Fibroblast of mammary gland (primary cell): ENCODE data around the gene R3HDM2.

ENCODE experiments used
- DNase-seq: peaks from one replicate; pipeline ENCODE4 v3.0.0-alpha.2; 2010; ENCODE audit warnings: low read depth
- H3K4me3 ChIP-seq: 2 replicates; pipeline ENCODE4 v1.5.1; 2011; ENCODE audit warnings: low read depth, mild to moderate bottlenecking, low read length, moderate library complexity; ENCODE audit not compliant: control insufficient read depth
- CTCF ChIP-seq: conservative IDR thresholded peaks from 2 replicates; pipeline ENCODE4 v1.5.1; 2011; ENCODE audit warnings: low read depth, low read length, inconsistent platforms; ENCODE audit not compliant: control insufficient read depth, insufficient read depth

Gene R3HDM2

GRCh38 chr12:57467212-57467874 is 36.5 kb upstream of the R3HDM2 start:
- TF ChIP-seq CTCF = no peak
- H3K4me3 ChIP-seq = no peak overlapping the region
- no peak for DNase-seq

GRCh38 chr12:57465747-57466505 is 35.1 kb upstream of the R3HDM2 start:
- H3K4me3 ChIP-seq = no peak overlapping the region
- DNase-seq = no peak
- no peak for TF ChIP-seq CTCF

- H3K4me3 ChIP-seq = no peak overlapping the region
- no peak for DNase-seq
These were observed 34.3 kb upstream of the R3HDM2 start for GRCh38 chr12:57465030-57465746.

GRCh38 chr12:57464569-57464968 is 33.7 kb upstream of the R3HDM2 start:
- TF ChIP-seq CTCF = no peak
- no peak for DNase-seq
- H3K4me3 ChIP-seq = no peak overlapping the region

More at GRCh38 chr12:57465030-57465746, 34.3 kb upstream of the R3HDM2 start:
- no peak for TF ChIP-seq CTCF

- no peak overlapping the region for H3K4me3 ChIP-seq
- no peak for TF ChIP-seq CTCF
These were observed 32.0 kb upstream of the R3HDM2 start for GRCh38 chr12:57462912-57463253.

GRCh38 chr12:57462251-57462911 is 31.5 kb upstream of the R3HDM2 start:
- peak; percentile 86 for DNase-seq
- H3K4me3 ChIP-seq = peak overlapping the region; percentile 71
- peak; percentile 91 for TF ChIP-seq CTCF

More at GRCh38 chr12:57462912-57463253, 32.0 kb upstream of the R3HDM2 start:
- DNase-seq = no peak
